Omental fat pad (tissue), 4 donors: ENCODE data around the gene VPS11. TPM values are rescaled to one million over a fixed set of nuclear protein-coding genes. Genes with fewer than 3 reads are reported as not detected.
"Not testable (repeated sequence)": the region's sequence is repeated elsewhere in the genome, so short reads cannot be mapped to it uniquely, and the experiment has no call there.

ENCODE experiments used
- ATAC-seq: fragments of 150-250 bp; one replicate; pipeline ENCODE4 v1.9.1; 2016; ENCODE audit warnings: mild to moderate bottlenecking, moderate library complexity; ENCODE audit not compliant: low FRiP score
- DNase-seq: peaks from one replicate; pipeline ENCODE4 v3.0.0-alpha.2; 2019; ENCODE audit warnings: low spot score
- total RNA-seq, 4 donors: library from RNA; depleted of rRNA; stranded (reverse); fragments of >200 nt; gene quantifications; one replicate each; pipeline ENCODE4 v1.1.0, GENCODE V29; 2016
- TF ChIP-seq, protein P1 (sequence below), 3 donors: fragments of 450-650 bp; IDR thresholded peaks; one replicate each; pipeline ENCODE4 v1.5.1; 2016 to 2017; ENCODE audit warnings: antibody characterized with exemption in 3 of 3, mild to moderate bottlenecking in 3 of 3, moderate library complexity in 2 of 3

VPS11 gene
- total RNA-seq, 4 donors from 2014 or later, result 31.5 to 39.2 (median 32.7) TPM

DNA sequence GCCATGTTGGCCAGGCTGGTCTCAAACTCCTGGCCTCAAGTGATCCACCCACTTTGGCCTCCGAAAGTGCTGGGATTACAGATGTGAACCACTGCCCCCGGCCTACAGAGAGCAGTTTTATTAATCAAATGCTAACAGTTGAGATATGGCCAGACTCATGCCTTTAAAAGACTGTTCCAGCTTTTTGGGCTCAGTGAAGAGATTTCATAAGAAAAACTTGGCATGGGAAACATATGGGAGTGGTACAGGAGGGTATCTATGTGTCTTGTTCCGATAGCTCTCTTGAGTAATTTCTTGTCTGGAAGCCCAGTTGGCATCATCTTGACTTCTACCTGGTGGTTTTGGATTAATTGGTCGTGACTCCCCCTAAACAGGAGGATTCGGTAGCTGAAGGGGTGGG lies 28.7 kb upstream of the VPS11 start:
- TF ChIP-seq, protein P1, sequence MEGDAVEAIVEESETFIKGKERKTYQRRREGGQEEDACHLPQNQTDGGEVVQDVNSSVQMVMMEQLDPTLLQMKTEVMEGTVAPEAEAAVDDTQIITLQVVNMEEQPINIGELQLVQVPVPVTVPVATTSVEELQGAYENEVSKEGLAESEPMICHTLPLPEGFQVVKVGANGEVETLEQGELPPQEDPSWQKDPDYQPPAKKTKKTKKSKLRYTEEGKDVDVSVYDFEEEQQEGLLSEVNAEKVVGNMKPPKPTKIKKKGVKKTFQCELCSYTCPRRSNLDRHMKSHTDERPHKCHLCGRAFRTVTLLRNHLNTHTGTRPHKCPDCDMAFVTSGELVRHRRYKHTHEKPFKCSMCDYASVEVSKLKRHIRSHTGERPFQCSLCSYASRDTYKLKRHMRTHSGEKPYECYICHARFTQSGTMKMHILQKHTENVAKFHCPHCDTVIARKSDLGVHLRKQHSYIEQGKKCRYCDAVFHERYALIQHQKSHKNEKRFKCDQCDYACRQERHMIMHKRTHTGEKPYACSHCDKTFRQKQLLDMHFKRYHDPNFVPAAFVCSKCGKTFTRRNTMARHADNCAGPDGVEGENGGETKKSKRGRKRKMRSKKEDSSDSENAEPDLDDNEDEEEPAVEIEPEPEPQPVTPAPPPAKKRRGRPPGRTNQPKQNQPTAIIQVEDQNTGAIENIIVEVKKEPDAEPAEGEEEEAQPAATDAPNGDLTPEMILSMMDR (IDR thresholded peaks at IDR 0.05), result no peak
- DNase-seq, result no peak
- ATAC-seq, result peak; percentile 88

DNA sequence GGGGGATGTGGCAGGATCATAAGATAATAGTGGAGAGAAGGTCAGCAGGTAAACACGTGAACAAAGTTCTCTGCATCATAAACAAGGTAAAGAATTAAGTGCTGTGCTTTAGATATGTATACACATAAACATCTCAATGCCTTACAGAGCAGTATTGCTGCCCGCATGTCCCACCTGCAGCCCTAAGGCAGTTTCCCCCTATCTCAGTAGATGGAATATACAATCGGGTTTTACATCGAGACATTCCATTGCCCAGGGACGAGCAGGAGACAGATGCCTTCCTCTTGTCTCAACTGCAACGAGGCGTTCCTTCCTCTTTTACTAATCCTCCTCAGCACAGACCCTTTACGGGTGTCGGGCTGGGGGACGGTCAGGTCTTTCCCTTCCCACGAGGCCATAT lies 28.1 kb upstream of the VPS11 start:
- ATAC-seq, DNase-seq: not testable (repeated sequence)

DNA sequence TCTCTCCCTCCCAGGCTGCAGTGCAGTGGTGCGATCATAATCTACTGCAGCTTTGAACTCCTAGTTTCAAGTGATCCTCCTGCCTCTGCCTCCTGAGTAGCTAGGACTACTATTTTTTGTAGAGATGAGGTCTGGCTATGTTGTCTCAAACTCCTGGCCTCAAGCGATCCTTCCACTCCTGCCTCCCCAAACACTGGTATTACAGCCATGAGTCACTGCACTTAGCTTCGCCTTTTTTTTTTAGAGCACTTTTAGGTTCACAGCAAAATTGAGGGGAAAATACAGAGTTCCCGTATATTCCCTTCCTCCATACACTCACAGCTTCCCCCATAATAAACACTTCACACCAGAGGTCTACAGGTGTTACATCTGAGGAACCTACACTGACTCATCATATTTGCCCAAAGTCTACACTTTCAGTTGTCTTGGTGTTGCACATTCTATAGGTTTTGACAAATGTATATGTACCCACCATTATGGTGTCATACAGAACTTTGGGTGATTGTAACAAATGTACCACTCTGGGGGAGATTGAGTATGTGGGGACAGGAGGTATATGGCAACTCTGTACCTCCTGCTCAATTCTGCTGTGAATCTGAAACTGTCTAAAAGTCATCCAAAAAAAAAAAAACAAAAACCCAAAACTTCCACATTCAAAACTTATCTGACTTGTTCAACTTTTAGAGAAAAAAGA lies 25.6 kb upstream of the VPS11 start:
- TF ChIP-seq, protein P1 (IDR thresholded peaks at IDR 0.05), result no peak
- ATAC-seq, result no peak
- DNase-seq, result no peak

DNA sequence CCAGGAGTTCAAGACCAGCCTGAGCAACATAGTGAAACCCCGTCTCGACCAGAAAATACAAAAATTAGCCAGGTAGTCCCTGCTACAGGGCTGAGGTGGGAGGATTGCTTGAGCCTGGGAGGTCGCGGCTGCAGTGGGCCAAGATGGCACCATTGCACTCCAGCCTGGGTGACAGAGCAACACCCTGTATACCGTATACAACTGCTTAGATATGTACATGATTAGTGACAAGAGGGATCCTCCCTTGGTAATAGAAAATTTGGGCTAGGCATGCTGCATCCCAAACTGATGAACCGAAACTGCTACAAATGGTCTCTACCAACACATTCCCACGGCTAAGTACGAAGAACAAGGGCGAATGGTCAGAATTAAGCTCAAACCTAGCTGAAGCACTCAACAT lies 24.7 kb upstream of the VPS11 start:
- no peak for ATAC-seq
- no peak for DNase-seq
- TF ChIP-seq, protein P1 (IDR thresholded peaks at IDR 0.05), result no peak

DNA sequence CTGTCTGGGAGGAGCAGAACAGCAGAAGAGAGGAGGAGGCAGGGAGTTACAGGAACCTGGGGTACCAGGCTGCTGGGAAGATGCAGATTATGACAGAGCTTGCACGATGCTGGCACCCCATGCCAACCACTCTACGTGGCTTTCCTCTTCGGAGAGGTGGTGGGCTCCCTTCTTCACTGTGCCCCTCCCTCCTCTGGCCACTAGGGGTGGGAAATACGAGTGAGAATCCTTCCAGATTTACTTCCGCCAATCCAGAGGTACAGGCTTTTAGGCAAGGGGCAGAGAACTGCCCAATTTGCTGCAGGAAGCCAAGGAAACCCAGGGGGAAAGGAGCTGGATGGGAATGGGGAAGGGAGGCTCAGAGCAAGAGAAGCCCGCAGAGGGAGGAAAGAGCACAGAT lies 22.9 kb upstream of the VPS11 start:
- ATAC-seq, result no peak
- DNase-seq, result no peak
- TF ChIP-seq, protein P1 (IDR thresholded peaks at IDR 0.05), result no peak

DNA sequence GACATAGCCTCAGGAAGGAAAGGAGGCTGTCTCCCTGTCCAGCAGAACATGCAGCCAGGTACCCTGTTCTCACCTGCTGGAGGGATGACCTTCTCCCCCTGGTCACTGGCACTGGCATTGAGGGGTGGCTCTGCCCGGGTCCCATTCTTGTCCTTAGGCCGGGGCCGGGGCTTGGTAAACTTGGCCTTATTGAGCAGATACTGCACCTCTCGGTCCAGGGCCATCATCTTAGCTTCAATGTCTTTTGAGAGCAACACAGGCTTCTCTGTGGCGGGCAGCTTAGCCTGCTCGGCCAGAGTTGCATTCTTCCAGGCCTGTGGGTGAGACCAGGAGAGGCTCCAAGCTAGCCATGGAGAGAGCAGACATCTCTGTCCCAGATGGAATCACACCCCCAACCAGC lies 21.1 kb upstream of the VPS11 start:
- TF ChIP-seq, protein P1 (IDR thresholded peaks at IDR 0.05), result no peak
- ATAC-seq (no peak), DNase-seq (no peak)

DNA sequence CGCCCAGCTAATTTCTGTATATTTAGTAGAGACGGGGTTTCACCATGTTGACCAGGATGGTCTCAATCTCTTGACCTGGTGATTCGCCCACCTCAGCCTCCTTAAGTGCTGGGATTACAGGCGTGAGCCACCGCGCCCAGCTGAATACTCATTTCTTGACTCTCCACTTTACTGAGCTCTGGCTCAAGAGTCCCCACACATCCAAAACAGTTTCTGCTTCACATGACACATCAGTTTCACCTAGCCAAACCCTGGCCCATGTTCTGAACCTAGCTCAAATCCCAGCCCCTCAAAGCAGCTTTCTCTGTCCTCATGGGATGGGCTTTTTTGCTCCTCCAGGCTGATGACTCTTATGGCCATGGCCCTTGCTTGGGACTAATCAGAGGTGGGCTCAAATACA lies 20.4 kb upstream of the VPS11 start:
- ATAC-seq (no peak), DNase-seq (no peak)
- TF ChIP-seq, protein P1 (IDR thresholded peaks at IDR 0.05), result no peak
